Liver (tissue), 9 donors: ENCODE measurements around the gene VCP. TPM values are rescaled to one million over a fixed set of nuclear protein-coding genes. Genes with fewer than 3 reads are reported as not detected.

Source experiments
- DNase-seq: peaks from one replicate; pipeline ENCODE4 v3.0.0-alpha.2; 2017; ENCODE audit warnings: low spot score
- H3K27ac ChIP-seq, 2 donors: one replicate each; pipeline ENCODE4 v1.7.0; 2013; ENCODE audit warnings: inconsistent platforms in 2 of 2, low read length in 2 of 2, control low read depth in 1 of 2, low read depth in 1 of 2, mild to moderate bottlenecking in 1 of 2
- H3K27me3 ChIP-seq, 4 donors: one replicate each; pipeline versions ENCODE4 v1.6.1 to v1.7.0; 2013; ENCODE audit warnings: low read length in 3 of 4, inconsistent platforms in 1 of 4, mild to moderate bottlenecking in 1 of 4, moderate library complexity in 1 of 4; ENCODE audit not compliant: control insufficient read depth in 4 of 4, insufficient read depth in 4 of 4
- H3K36me3 ChIP-seq, 4 donors: one replicate each; pipeline versions ENCODE4 v1.6.1 to v1.7.0; 2013; ENCODE audit warnings: low read length in 3 of 4, mild to moderate bottlenecking in 3 of 4, low read depth in 1 of 4, moderate library complexity in 1 of 4; ENCODE audit not compliant: control insufficient read depth in 4 of 4, insufficient read depth in 3 of 4
- H3K4me1 ChIP-seq, 4 donors: one replicate each; pipeline versions ENCODE4 v1.6.1 to v1.7.0; 2013; ENCODE audit warnings: low read length in 3 of 4, mild to moderate bottlenecking in 3 of 4, moderate library complexity in 1 of 4; ENCODE audit not compliant: control insufficient read depth in 4 of 4, insufficient read depth in 4 of 4
- H3K4me3 ChIP-seq, 3 donors: one replicate each; pipeline versions ENCODE4 v1.6.1 to v1.7.0; 2013; ENCODE audit warnings: low read length in 3 of 3, control low read depth in 1 of 3, low read depth in 1 of 3, mild to moderate bottlenecking in 1 of 3
- H3K9ac ChIP-seq, 2 donors: one replicate each; pipeline ENCODE4 v1.7.0; 2013; ENCODE audit warnings: low read length in 2 of 2, mild to moderate bottlenecking in 2 of 2, moderate library complexity in 2 of 2, control low read depth in 1 of 2, low read depth in 1 of 2
- H3K9me3 ChIP-seq, 4 donors: one replicate each; pipeline versions ENCODE4 v1.6.1 to v1.7.0; 2013; ENCODE audit warnings: low read length in 3 of 4; ENCODE audit not compliant: control insufficient read depth in 4 of 4
- ATF3 ChIP-seq: IDR thresholded peaks from 2 replicates; pipeline ENCODE4 v1.6.1; 2016; ENCODE audit warnings: antibody characterized with exemption
- FOXA1 ChIP-seq: IDR thresholded peaks from 2 replicates; pipeline ENCODE4 v1.6.1; 2016; ENCODE audit warnings: antibody characterized with exemption
- FOXA2 ChIP-seq: IDR thresholded peaks from 2 replicates; pipeline ENCODE4 v1.6.1; 2016; ENCODE audit warnings: antibody characterized with exemption
- GABPA ChIP-seq, 2 donors: IDR thresholded peaks in 1 of 2; conservative IDR thresholded peaks in 1 of 2; 2 replicates each; pipeline ENCODE4 v1.6.1; 2016; ENCODE audit warnings: antibody characterized with exemption in 2 of 2, mild to moderate bottlenecking in 1 of 2, moderate library complexity in 1 of 2
- HNF4A ChIP-seq, 2 donors: conservative IDR thresholded peaks; 2 replicates each; pipeline ENCODE4 v1.6.1; 2016; ENCODE audit warnings: antibody characterized with exemption in 2 of 2, mild to moderate bottlenecking in 2 of 2
- HNF4G ChIP-seq: IDR thresholded peaks from 2 replicates; pipeline ENCODE4 v1.6.1; 2016; ENCODE audit warnings: antibody characterized with exemption
- MAX ChIP-seq: IDR thresholded peaks from 2 replicates; pipeline ENCODE4 v1.6.1; 2016; ENCODE audit warnings: antibody characterized with exemption
- NR2F2 ChIP-seq: IDR thresholded peaks from 2 replicates; pipeline ENCODE4 v1.6.1; 2016; ENCODE audit warnings: antibody characterized with exemption
- RAD21 ChIP-seq, 2 donors: IDR thresholded peaks; 2 replicates each; pipeline ENCODE4 v1.6.1; 2016; ENCODE audit warnings: antibody characterized with exemption in 2 of 2, mild to moderate bottlenecking in 2 of 2
- RXRA ChIP-seq, 2 donors: IDR thresholded peaks; 2 replicates each; pipeline ENCODE4 v1.6.1; 2017 to 2018; ENCODE audit warnings: antibody characterized with exemption in 2 of 2, mild to moderate bottlenecking in 1 of 2
- SP1 ChIP-seq: IDR thresholded peaks from 2 replicates; pipeline ENCODE4 v1.6.1; 2018; ENCODE audit warnings: antibody characterized with exemption, mild to moderate bottlenecking
- TAF1 ChIP-seq: conservative IDR thresholded peaks from 2 replicates; pipeline ENCODE4 v1.6.1; 2016; ENCODE audit warnings: antibody characterized with exemption, mild to moderate bottlenecking
- YY1 ChIP-seq: IDR thresholded peaks from 2 replicates; pipeline ENCODE4 v1.6.1; 2016; ENCODE audit warnings: antibody characterized with exemption, mild to moderate bottlenecking
- ZBTB33 ChIP-seq: IDR thresholded peaks from 2 replicates; pipeline ENCODE4 v1.6.1; 2016; ENCODE audit warnings: antibody characterized with exemption
- WGBS: extraction: QIAGEN DNeasy Blood & Tissue Kit; methylation state at CpG from one replicate; pipeline ENCODE4 v1.1.7; 2013; 5-methylcytosine and 5-hydroxymethylcytosine counted together
- polyA plus RNA-seq, 2 donors: library from polyadenylated mRNA; stranded (reverse) in 1 of 2; unstranded in 1 of 2; fragments of 200-250 nt in 1 of 2; fragments of >200 nt in 1 of 2; fragmentation: Nextera tagmentation in 1 of 2; extraction: Ambion mirVana in 1 of 2; gene quantifications; one replicate each; pipeline versions ENCODE4 v1.2.1 to v1.2.3, GENCODE V29; 2013 to 2015
- total RNA-seq, 2 donors: library from RNA; depleted of rRNA; stranded (reverse); fragments of >200 nt; gene quantifications; one replicate each; pipeline ENCODE4 v1.2.3, GENCODE V29; 2014
- donor health status: healthy.
- donor health status: healthy.
- donor health status: healthy.
- donor health status: healthy.
- donor health status: healthy.

Gene VCP
- total and polyA plus RNA-seq, 4 donors = 57.6 to 248 (median 153) TPM

- WGBS = 97% methylated on average over 4 of the region's 4 CpGs
- Histone ChIP-seq H3K27me3 (no peaks in the 10 kb centered on the region), H3K9ac (no peak overlapping the region), H3K4me3 (no peak overlapping the region), H3K27ac (no peak overlapping the region), H3K9me3 (no peaks in the 10 kb centered on the region), H3K4me1 (peaks cover 2 to 22% (median 16%) of the 10 kb centered on the region in 4 donors), H3K36me3 (peaks cover 0 to 5% (median 0%) of the 10 kb centered on the region in 4 donors)
- TF ChIP-seq ATF3 (no peak), GABPA (IDR thresholded peaks at IDR 0.05 in 1 of 2, conservative IDR thresholded peaks at IDR 0.05 in 1 of 2) (no peak), SP1 (no peak), RAD21 (IDR thresholded peaks at IDR 0.05) (no peak), ZBTB33 (no peak), FOXA1 (no peak), HNF4G (no peak), RXRA (IDR thresholded peaks at IDR 0.05) (no peak), NR2F2 (no peak), HNF4A (conservative IDR thresholded peaks at IDR 0.05) (no peak), TAF1 (no peak)
- no peak for DNase-seq
These were observed 4.4 kb upstream of the VCP start for GRCh38 chr9:35076848-35077247.

GRCh38 chr9:35075358-35075757 is 2.9 kb upstream of the VCP start:
- Histone ChIP-seq H3K9me3 (no peaks in the 10 kb centered on the region), H3K4me1 (peaks cover 3 to 32% (median 22%) of the 10 kb centered on the region in 4 donors), H3K9ac (no peak overlapping the region), H3K4me3 (no peak overlapping the region), H3K27ac (no peak overlapping the region), H3K36me3 (peaks cover 0 to 5% (median 0%) of the 10 kb centered on the region in 4 donors), H3K27me3 (no peaks in the 10 kb centered on the region)
- TF ChIP-seq ATF3 = no peak
- no peak for TF ChIP-seq MAX
- TF ChIP-seq GABPA (IDR thresholded peaks at IDR 0.05 in 1 of 2, conservative IDR thresholded peaks at IDR 0.05 in 1 of 2) = no peak
- no peak for TF ChIP-seq TAF1
- TF ChIP-seq NR2F2 = no peak
- no peak for TF ChIP-seq RAD21 (IDR thresholded peaks at IDR 0.05)
- no peak for TF ChIP-seq YY1
- no peak for TF ChIP-seq SP1
- TF ChIP-seq ZBTB33 = no peak
- no peak for TF ChIP-seq FOXA2
- 97% methylated on average over 4 of the region's 4 CpGs for WGBS
- no peak for DNase-seq

- H3K36me3 ChIP-seq = peaks cover 0 to 5% (median 0%) of the 10 kb centered on the region in 4 donors
- 97% methylated on average over 8 of the region's 8 CpGs for WGBS
- H3K4me1 ChIP-seq = peaks cover 8 to 33% (median 25%) of the 10 kb centered on the region in 4 donors
- no peaks in the 10 kb centered on the region for H3K27me3 ChIP-seq
- no peak overlapping the region for H3K9ac ChIP-seq
- no peak overlapping the region for H3K4me3 ChIP-seq
- DNase-seq = no peak
- no peak overlapping the region for H3K27ac ChIP-seq
- no peaks in the 10 kb centered on the region for H3K9me3 ChIP-seq
- TF ChIP-seq RAD21 (IDR thresholded peaks at IDR 0.05) = no peak
- TF ChIP-seq YY1 = no peak
- no peak for TF ChIP-seq FOXA2
- TF ChIP-seq RXRA (IDR thresholded peaks at IDR 0.05) = no peak
- TF ChIP-seq NR2F2 = no peak
- no peak for TF ChIP-seq HNF4G
- no peak for TF ChIP-seq MAX
These were observed 2.4 kb upstream of the VCP start for GRCh38 chr9:35074791-35075190.
